HepG2 (cell line): ENCODE results near the gene CHRNB1. TPM values are rescaled to one million over a fixed set of nuclear protein-coding genes. Genes with fewer than 3 reads are reported as not detected.
A peak's percentile ranks its signal among the peaks of the same experiment; 100 is the strongest.

Source experiments
- ATF7 ChIP-seq, 2 experiments: fragments of 450-650 bp in 1 of 2; sonication (generic) in 1 of 2; formaldehyde crosslinking in 1 of 2; IDR thresholded peaks; 2 replicates each; pipeline versions ENCODE4 v1.4.0 to v1.6.1; 2016 to 2020; ENCODE audit warnings: antibody characterized with exemption in 1 of 2, mild to moderate bottlenecking in 1 of 2, missing genetic modification reagents in 1 of 2
- CHD2 ChIP-seq: IDR thresholded peaks from 2 replicates; pipeline ENCODE4 v1.6.1; 2011; ENCODE audit warnings: low read depth, low read length, improper control_type of control experiment
- DNMT3B ChIP-seq: conservative IDR thresholded peaks from 2 replicates; pipeline ENCODE4 v1.6.1; 2016; ENCODE audit warnings: missing biosample characterization, control low read depth
- JARID2 ChIP-seq: sonication (generic); formaldehyde crosslinking; IDR thresholded peaks from 2 replicates; pipeline ENCODE4 v1.8.1; 2023; ENCODE audit warnings: missing genetic modification reagents, inconsistent platforms; ENCODE audit not compliant: insufficient replicate concordance
- KDM1A ChIP-seq: IDR thresholded peaks from 2 replicates; pipeline ENCODE4 v1.6.1; 2016; ENCODE audit warnings: missing compliant biosample characterization
- KDM4B ChIP-seq: sonication (generic); formaldehyde crosslinking; IDR thresholded peaks from 2 replicates; pipeline ENCODE4 v1.4.0; 2020; ENCODE audit warnings: missing genetic modification reagents
- KLF13 ChIP-seq: sonication (generic); formaldehyde crosslinking; IDR thresholded peaks from 2 replicates; pipeline ENCODE4 v1.4.0; 2020; ENCODE audit warnings: mild to moderate bottlenecking, missing genetic modification reagents
- PHF20 ChIP-seq: sonication (generic); formaldehyde crosslinking; IDR thresholded peaks from 2 replicates; pipeline ENCODE4 v1.5.0; 2020; ENCODE audit warnings: mild to moderate bottlenecking, missing genetic modification reagents
- TEAD3 ChIP-seq: optimal IDR thresholded peaks from 2 replicates; pipeline ENCODE3; 2016; ENCODE audit warnings: borderline replicate concordance
- ZNF232 ChIP-seq: sonication (generic); formaldehyde crosslinking; IDR thresholded peaks from 2 replicates; pipeline ENCODE4 v1.4.0; 2020; ENCODE audit warnings: missing genetic modification reagents, borderline replicate concordance
- polyA plus RNA-seq, 8 experiments: library from polyadenylated mRNA; depleted of rRNA in 3 of 8; stranded (reverse) in 7 of 8; unstranded in 1 of 8; fragments of >200 nt; fragmentation: Illumina TruSeq in 4 of 8; extraction: Trizol in 4 of 8; gene quantifications; 2 replicates each; pipeline versions ENCODE4 v1.2.1 to v1.2.3, GENCODE V29; 2011 to 2016; ENCODE audit warnings: low read depth in 4 of 8, missing spikeins in 1 of 8, mixed read lengths in 1 of 8; ENCODE audit not compliant: insufficient read depth in 1 of 8
- total RNA-seq, 5 experiments: library from RNA; depleted of rRNA; stranded (reverse); fragments of >200 nt; fragmentation: Illumina TruSeq; extraction: Trizol; gene quantifications; 2 replicates each; pipeline ENCODE4 v1.2.3, GENCODE V29; 2016; ENCODE audit warnings: low read depth in 1 of 5
- TF ChIP-seq, protein P1 (sequence below), 2 experiments: sonication (generic) in 1 of 2; formaldehyde crosslinking in 1 of 2; IDR thresholded peaks; 2 replicates each; pipeline versions ENCODE4 v1.6.1 to v1.9.0; 2014 to 2022; ENCODE audit warnings: antibody characterized with exemption in 1 of 2, borderline replicate concordance in 1 of 2, inconsistent platforms in 1 of 2, low read depth in 1 of 2, missing genetic modification reagents in 1 of 2
- TF ChIP-seq, protein P2 (sequence below): sonication (generic); formaldehyde crosslinking; conservative IDR thresholded peaks from 2 replicates; pipeline ENCODE4 v1.8.1; 2023; ENCODE audit warnings: missing genetic modification reagents
- TF ChIP-seq, protein P3 (sequence below): sonication (generic); formaldehyde crosslinking; IDR thresholded peaks from 2 replicates; pipeline ENCODE4 v1.8.1; 2023; ENCODE audit warnings: mild to moderate bottlenecking, missing genetic modification reagents
- TF ChIP-seq, protein P4 (sequence below): sonication (generic); formaldehyde crosslinking; IDR thresholded peaks from 2 replicates; pipeline ENCODE4 v1.4.0; 2020; ENCODE audit warnings: mild to moderate bottlenecking, missing genetic modification reagents

The CHRNB1 gene
- total and polyA plus RNA-seq, 2 of the 13 experiments (the other 11 are each of a cell fraction or from before 2014, with no cell fraction given), result 5.4 to 33.7 TPM

DNA sequence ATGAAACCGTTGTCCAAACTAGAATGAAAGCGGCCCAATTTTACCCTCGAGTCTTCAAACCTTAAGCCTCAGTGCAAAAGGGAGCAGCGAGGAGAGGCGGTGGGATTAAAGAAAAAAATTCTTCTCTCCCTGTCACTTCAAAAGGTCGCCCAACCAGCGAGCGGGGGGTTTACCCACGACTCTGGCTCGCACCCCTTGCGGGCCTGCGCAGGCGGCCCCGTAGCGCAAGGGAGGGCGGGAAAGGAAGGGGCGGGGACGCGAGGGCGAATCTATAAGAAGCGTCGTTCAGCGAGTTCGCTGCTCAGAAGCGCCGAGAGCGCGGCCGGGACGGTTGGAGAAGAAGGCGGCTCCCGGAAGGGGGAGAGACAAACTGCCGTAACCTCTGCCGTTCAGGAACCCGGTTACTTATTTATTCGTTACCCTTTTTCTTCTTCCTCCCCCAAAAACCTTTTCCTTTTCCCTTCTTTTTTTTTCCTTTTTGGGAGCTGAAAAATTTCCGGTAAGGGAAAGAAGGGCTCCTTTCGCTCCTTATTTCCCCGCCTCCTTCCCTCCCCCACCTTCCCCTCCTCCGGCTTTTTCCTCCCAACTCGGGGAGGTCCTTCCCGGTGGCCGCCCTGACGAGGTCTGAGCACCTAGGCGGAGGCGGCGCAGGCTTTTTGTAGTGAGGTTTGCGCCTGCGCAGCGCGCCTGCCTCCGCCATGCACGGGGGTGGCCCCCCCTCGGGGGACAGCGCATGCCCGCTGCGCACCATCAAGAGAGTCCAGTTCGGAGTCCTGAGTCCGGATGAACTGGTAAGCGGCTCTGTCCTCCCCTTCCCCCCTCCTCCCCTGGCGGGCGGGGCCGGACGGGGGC is 39.4 kb downstream of the CHRNB1 start, which contains the start of gene POLR2A (continued):
- TF ChIP-seq KDM4B (CRISPR knock-in tag) (peak; percentile 59; the same call in 1 of the 2 replicates), TEAD3 (peak; percentile 26), KDM1A (CRISPR knock-in tag) (no peak), CHD2 (peak; percentile 62; the same call in 1 of the 2 replicates), PHF20 (peak; percentile 66; the same call in 1 of the 2 replicates), ATF7 (IDR thresholded peaks at IDR 0.05) (peak; percentile 55), ATF7 (CRISPR knock-in tag; IDR thresholded peaks at IDR 0.05) (no peak), DNMT3B (CRISPR knock-in tag) (0 out of 2 replicates have a peak, but pooled peaks have one; percentile 77), KLF13 (CRISPR knock-in tag) (no peak), ZNF232 (CRISPR knock-in tag) (peak; percentile 96; the same call in 1 of the 2 replicates), JARID2 (CRISPR knock-in tag) (peak; percentile 28)
- TF ChIP-seq, protein P1, sequence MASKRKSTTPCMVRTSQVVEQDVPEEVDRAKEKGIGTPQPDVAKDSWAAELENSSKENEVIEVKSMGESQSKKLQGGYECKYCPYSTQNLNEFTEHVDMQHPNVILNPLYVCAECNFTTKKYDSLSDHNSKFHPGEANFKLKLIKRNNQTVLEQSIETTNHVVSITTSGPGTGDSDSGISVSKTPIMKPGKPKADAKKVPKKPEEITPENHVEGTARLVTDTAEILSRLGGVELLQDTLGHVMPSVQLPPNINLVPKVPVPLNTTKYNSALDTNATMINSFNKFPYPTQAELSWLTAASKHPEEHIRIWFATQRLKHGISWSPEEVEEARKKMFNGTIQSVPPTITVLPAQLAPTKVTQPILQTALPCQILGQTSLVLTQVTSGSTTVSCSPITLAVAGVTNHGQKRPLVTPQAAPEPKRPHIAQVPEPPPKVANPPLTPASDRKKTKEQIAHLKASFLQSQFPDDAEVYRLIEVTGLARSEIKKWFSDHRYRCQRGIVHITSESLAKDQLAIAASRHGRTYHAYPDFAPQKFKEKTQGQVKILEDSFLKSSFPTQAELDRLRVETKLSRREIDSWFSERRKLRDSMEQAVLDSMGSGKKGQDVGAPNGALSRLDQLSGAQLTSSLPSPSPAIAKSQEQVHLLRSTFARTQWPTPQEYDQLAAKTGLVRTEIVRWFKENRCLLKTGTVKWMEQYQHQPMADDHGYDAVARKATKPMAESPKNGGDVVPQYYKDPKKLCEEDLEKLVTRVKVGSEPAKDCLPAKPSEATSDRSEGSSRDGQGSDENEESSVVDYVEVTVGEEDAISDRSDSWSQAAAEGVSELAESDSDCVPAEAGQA (IDR thresholded peaks at IDR 0.05; ENCODE audit: low read depth), result peak; percentile 86
- TF ChIP-seq, protein P1 (CRISPR knock-in tag; IDR thresholded peaks at IDR 0.05; ENCODE audit: borderline replicate concordance), result 0 out of 2 replicates have a peak, but pooled peaks have one; percentile 77
- TF ChIP-seq, protein P2, sequence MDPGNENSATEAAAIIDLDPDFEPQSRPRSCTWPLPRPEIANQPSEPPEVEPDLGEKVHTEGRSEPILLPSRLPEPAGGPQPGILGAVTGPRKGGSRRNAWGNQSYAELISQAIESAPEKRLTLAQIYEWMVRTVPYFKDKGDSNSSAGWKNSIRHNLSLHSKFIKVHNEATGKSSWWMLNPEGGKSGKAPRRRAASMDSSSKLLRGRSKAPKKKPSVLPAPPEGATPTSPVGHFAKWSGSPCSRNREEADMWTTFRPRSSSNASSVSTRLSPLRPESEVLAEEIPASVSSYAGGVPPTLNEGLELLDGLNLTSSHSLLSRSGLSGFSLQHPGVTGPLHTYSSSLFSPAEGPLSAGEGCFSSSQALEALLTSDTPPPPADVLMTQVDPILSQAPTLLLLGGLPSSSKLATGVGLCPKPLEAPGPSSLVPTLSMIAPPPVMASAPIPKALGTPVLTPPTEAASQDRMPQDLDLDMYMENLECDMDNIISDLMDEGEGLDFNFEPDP (CRISPR knock-in tag), result no peak
- TF ChIP-seq, protein P3, sequence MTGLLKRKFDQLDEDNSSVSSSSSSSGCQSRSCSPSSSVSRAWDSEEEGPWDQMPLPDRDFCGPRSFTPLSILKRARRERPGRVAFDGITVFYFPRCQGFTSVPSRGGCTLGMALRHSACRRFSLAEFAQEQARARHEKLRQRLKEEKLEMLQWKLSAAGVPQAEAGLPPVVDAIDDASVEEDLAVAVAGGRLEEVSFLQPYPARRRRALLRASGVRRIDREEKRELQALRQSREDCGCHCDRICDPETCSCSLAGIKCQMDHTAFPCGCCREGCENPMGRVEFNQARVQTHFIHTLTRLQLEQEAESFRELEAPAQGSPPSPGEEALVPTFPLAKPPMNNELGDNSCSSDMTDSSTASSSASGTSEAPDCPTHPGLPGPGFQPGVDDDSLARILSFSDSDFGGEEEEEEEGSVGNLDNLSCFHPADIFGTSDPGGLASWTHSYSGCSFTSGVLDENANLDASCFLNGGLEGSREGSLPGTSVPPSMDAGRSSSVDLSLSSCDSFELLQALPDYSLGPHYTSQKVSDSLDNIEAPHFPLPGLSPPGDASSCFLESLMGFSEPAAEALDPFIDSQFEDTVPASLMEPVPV (CRISPR knock-in tag), result no peak; the same call in 1 of the 2 replicates
- TF ChIP-seq, protein P4, sequence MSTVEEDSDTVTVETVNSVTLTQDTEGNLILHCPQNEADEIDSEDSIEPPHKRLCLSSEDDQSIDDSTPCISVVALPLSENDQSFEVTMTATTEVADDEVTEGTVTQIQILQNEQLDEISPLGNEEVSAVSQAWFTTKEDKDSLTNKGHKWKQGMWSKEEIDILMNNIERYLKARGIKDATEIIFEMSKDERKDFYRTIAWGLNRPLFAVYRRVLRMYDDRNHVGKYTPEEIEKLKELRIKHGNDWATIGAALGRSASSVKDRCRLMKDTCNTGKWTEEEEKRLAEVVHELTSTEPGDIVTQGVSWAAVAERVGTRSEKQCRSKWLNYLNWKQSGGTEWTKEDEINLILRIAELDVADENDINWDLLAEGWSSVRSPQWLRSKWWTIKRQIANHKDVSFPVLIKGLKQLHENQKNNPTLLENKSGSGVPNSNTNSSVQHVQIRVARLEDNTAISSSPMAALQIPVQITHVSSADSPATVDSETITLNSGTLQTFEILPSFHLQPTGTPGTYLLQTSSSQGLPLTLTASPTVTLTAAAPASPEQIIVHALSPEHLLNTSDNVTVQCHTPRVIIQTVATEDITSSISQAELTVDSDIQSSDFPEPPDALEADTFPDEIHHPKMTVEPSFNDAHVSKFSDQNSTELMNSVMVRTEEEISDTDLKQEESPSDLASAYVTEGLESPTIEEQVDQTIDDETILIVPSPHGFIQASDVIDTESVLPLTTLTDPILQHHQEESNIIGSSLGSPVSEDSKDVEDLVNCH (CRISPR knock-in tag), result no peak
